Activated naive CD8-positive, alpha-beta T cell treated with anti-CD3 and anti-CD28 coated beads, Interleukin-2, amount 50 U/mL, for 16 hours (primary cell): ENCODE measurements around the gene QRICH2.
"Not testable (repeated sequence)": the region's sequence is repeated elsewhere in the genome, so short reads cannot be mapped to it uniquely, and the experiment has no call there.

ENCODE experiments used
- DNase-seq: peaks from one replicate; pipeline ENCODE4 v3.0.0-alpha.2; 2020; ENCODE audit warnings: low read depth, low spot score

The QRICH2 gene

GRCh38 chr17:76248013-76248782 lies 59.9 kb downstream of the QRICH2 start:
- DNase-seq, result no peak

- DNase-seq, result no peak
Measured at GRCh38 chr17:76247304-76247703, 60.8 kb downstream of the QRICH2 start.

GRCh38 chr17:76246080-76247066 lies 61.7 kb downstream of the QRICH2 start:
- DNase-seq, result no peak

GRCh38 chr17:76244721-76245120 lies 63.4 kb downstream of the QRICH2 start:
- DNase-seq, result not testable (repeated sequence)

GRCh38 chr17:76243826-76244679 lies 64.0 kb downstream of the QRICH2 start:
- DNase-seq, result no peak

- no peak for DNase-seq
Measured at GRCh38 chr17:76241691-76242255, 66.3 kb downstream of the QRICH2 start.

GRCh38 chr17:76241204-76241538 lies 66.9 kb downstream of the QRICH2 start:
- no peak for DNase-seq

- no peak for DNase-seq
Measured at GRCh38 chr17:76240461-76241203, 67.4 kb downstream of the QRICH2 start, which contains the start of gene RNF157. Gene RNF157 (minus strand): TSS chr17:76240493. CDS start chr17:76240240, 253 bp downstream.

- no peak for DNase-seq
Measured at GRCh38 chr17:76239538-76240274, 68.4 kb downstream of the QRICH2 start.

- no peak for DNase-seq
Measured at GRCh38 chr17:76238847-76239537, 69.1 kb downstream of the QRICH2 start.

- DNase-seq, result no peak
Measured at GRCh38 chr17:76237859-76238313, 70.2 kb downstream of the QRICH2 start.

- DNase-seq, result no peak
Measured at GRCh38 chr17:76236603-76237002, 71.5 kb downstream of the QRICH2 start.

GRCh38 chr17:76235883-76236282 lies 72.2 kb downstream of the QRICH2 start:
- DNase-seq, result no peak

- DNase-seq, result no peak
Measured at GRCh38 chr17:76234354-76234679, 73.8 kb downstream of the QRICH2 start.

GRCh38 chr17:76233588-76234353 lies 74.3 kb downstream of the QRICH2 start:
- DNase-seq, result no peak

- DNase-seq, result no peak
Measured at GRCh38 chr17:76232342-76232741, 75.7 kb downstream of the QRICH2 start.

GRCh38 chr17:76226749-76227148 lies 81.3 kb downstream of the QRICH2 start:
- not testable (repeated sequence) for DNase-seq

- DNase-seq, result not testable (repeated sequence)
Measured at GRCh38 chr17:76225373-76226086, 82.5 kb downstream of the QRICH2 start.
